Adrenal gland (tissue), 5 donors: Measurements from ENCODE around the gene PRR32.

ENCODE experiments used
- CTCF ChIP-seq, 6 experiments: fragments of 450-650 bp in 4 of 6; fragments of 200-600 bp in 2 of 6; sonication (generic) in 1 of 6; IDR thresholded peaks; 1 replicate in 5 of 6; 2 replicates in 1 of 6; pipeline versions ENCODE4 v1.5.1 to v1.8.0; 2016 to 2021; ENCODE audit warnings: antibody characterized with exemption in 6 of 6, mild to moderate bottlenecking in 2 of 6, moderate library complexity in 1 of 6
- POLR2A ChIP-seq, 2 donors: fragments of 450-650 bp; IDR thresholded peaks; one replicate each; pipeline ENCODE4 v1.6.1; 2017; ENCODE audit warnings: antibody characterized with exemption in 2 of 2, mild to moderate bottlenecking in 2 of 2, moderate library complexity in 1 of 2
- donor health status: DM: no; HTN: no; CAD: no.

DNA sequence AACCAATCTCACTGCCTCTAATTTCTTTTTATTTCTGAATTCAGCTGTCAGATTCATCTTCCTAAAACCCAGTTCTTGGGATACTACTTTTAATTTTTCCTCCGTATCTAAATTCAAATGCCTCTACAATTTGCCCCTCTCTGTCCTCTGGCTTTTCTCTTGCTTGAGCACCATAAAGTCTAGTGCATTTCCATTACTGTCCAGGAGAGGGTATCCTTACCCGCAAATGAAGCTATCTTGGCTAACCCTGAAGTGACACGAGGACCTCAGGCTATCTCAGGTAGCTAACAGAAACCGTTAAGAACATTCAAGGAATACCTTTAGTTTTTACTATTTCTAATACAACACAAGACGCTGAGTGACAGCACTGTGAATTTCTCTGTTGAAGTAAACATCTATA is 49.4 kb upstream of the PRR32 start:
- peak; percentile 57 to 76 (median 62) for TF ChIP-seq CTCF (IDR thresholded peaks at IDR 0.05)
- TF ChIP-seq POLR2A (IDR thresholded peaks at IDR 0.05) = no peak
